Naive thymus-derived CD4-positive, alpha-beta T cell (primary cell): ENCODE results near the gene ADAM12. TPM values are rescaled to one million over a fixed set of nuclear protein-coding genes. Genes with fewer than 3 reads are reported as not detected.

Source experiments
- ATAC-seq: fragments of 150-1000 bp; cut with Tn5 transposase; 2 replicates; pipeline ENCODE4 v1.10.0; 2021; ENCODE audit warnings: mild to moderate bottlenecking, moderate library complexity
- CTCF ChIA-PET: fragments of 350-600 bp; sonication (Branson Sonifier 250); formaldehyde crosslinking; loops from one replicate; lab custom pipeline; 2021; ENCODE audit warnings: antibody characterized with exemption; lab: Charles Lee
- POLR2A ChIA-PET: fragments of 350-600 bp; sonication (Branson Sonifier 250); formaldehyde crosslinking; loops from one replicate; lab custom pipeline; 2021; ENCODE audit warnings: antibody characterized with exemption, inconsistent platforms; lab: Charles Lee
- DNase-seq, 9 donors: peaks; one replicate each; pipeline versions ENCODE4 v3.0.0 to v3.0.0-alpha.2; 2020 to 2022; ENCODE audit warnings: mixed read lengths in 1 of 9
- H3K27ac ChIP-seq: one replicate; pipeline ENCODE4 v1.7.0; 2013; ENCODE audit warnings: mild to moderate bottlenecking, low read depth, low read length, moderate library complexity
- H3K27me3 ChIP-seq, 2 donors: one replicate each; pipeline ENCODE4 v1.7.0; 2013; ENCODE audit warnings: low read length in 2 of 2, mild to moderate bottlenecking in 2 of 2, moderate library complexity in 2 of 2; ENCODE audit not compliant: control insufficient read depth in 2 of 2, insufficient read depth in 2 of 2
- H3K36me3 ChIP-seq, 3 experiments: 1 replicate in 2 of 3; 2 replicates in 1 of 3; pipeline ENCODE4 v1.7.0; 2013; ENCODE audit warnings: low read length in 3 of 3, mild to moderate bottlenecking in 3 of 3, moderate library complexity in 1 of 3; ENCODE audit not compliant: insufficient read depth in 3 of 3, control insufficient read depth in 2 of 3
- H3K4me1 ChIP-seq, 2 donors: one replicate each; pipeline ENCODE4 v1.7.0; 2013; ENCODE audit warnings: low read length in 2 of 2, mild to moderate bottlenecking in 2 of 2, moderate library complexity in 1 of 2; ENCODE audit not compliant: control insufficient read depth in 2 of 2, insufficient read depth in 2 of 2
- H3K4me3 ChIP-seq: 2 replicates; pipeline ENCODE4 v1.7.0; 2013; ENCODE audit warnings: mild to moderate bottlenecking, low read length
- H3K9me3 ChIP-seq, 3 experiments: 1 replicate in 2 of 3; 2 replicates in 1 of 3; pipeline ENCODE4 v1.7.0; 2013; ENCODE audit warnings: low read length in 3 of 3; ENCODE audit not compliant: control insufficient read depth in 2 of 3
- H3K27ac Mint-ChIP-seq, 9 donors: one replicate each; pipeline ENCODE4 v1.8.0; 2020 to 2022; ENCODE audit warnings: mixed read lengths in 9 of 9, mild to moderate bottlenecking in 8 of 9, moderate library complexity in 5 of 9, inconsistent platforms in 2 of 9
- H3K27me3 Mint-ChIP-seq, 5 donors: one replicate each; pipeline ENCODE4 v1.8.0; 2021 to 2022; ENCODE audit warnings: mixed read lengths in 5 of 5, mild to moderate bottlenecking in 1 of 5
- H3K36me3 Mint-ChIP-seq, 5 donors: one replicate each; pipeline ENCODE4 v1.8.0; 2020 to 2022; ENCODE audit warnings: mixed read lengths in 5 of 5, mild to moderate bottlenecking in 3 of 5, inconsistent platforms in 1 of 5
- H3K4me1 Mint-ChIP-seq, 7 donors: one replicate each; pipeline ENCODE4 v1.8.0; 2020 to 2022; ENCODE audit warnings: mixed read lengths in 7 of 7, mild to moderate bottlenecking in 3 of 7, inconsistent platforms in 1 of 7
- H3K4me3 Mint-ChIP-seq, 10 donors: one replicate each; pipeline ENCODE4 v1.8.0; 2020 to 2022; ENCODE audit warnings: mild to moderate bottlenecking in 10 of 10, mixed read lengths in 10 of 10, moderate library complexity in 6 of 10, inconsistent platforms in 2 of 10
- H3K9me3 Mint-ChIP-seq, 11 donors: one replicate each; pipeline ENCODE4 v1.8.0; 2020 to 2022; ENCODE audit warnings: mixed read lengths in 11 of 11, mild to moderate bottlenecking in 4 of 11, inconsistent platforms in 1 of 11, moderate library complexity in 1 of 11
- intact Hi-C, 2 donors: fragments of 100-400 bp; cut with micrococcal nuclease; formaldehyde crosslinking; loops; one replicate each; pipeline ENCODE4 v1.15.1; 2023
- polyA plus RNA-seq, 2 donors: library from polyadenylated mRNA; unstranded; fragments of 300-500 nt; fragmentation: Illumina TruSeq; gene quantifications; one replicate each; pipeline ENCODE4 v1.2.3, GENCODE V29; 2021
- total RNA-seq, 6 experiments: library from RNA in 5 of 6; stranded (reverse) in 5 of 6; gene quantifications; 1 replicate in 5 of 6; 2 replicates in 1 of 6; pipeline ENCODE4 v1.2.3 and lab custom pipeline; 2021 to 2026

The ADAM12 gene
- total and polyA plus RNA-seq, 7 experiments from 2014 or later, result 0.58 to 1.0 TPM; not detected in 5

DNA sequence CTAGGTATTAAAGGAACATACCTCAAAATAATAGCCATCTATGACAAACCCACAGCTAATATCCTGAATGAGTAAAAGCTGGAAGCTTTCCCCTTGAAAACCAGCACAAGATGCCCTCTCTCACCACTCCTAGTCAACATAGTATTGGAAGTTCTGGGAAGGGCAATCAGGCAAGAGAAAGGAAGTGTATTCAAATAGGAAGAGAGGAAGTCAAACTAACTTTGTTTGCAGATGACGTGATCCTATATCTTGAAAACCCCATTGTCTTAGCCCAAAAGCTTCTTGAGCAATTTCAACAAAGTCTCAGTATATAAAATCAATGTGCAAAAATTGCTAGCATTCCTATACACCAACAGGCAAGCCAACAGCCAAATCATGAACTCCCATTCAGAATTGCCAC, 360.6 kb downstream of the ADAM12 start:
- DNase-seq (no peak), ATAC-seq (no peak)
- Histone ChIP-seq H3K4me3 (no peak overlapping the region), H3K27me3 (no peaks in the 10 kb centered on the region), H3K27ac (no peak overlapping the region), H3K9me3 (no peaks in the 10 kb centered on the region), H3K4me1 (no peaks in the 10 kb centered on the region), H3K36me3 (no peaks in the 10 kb centered on the region)
- POLR2A ChIA-PET, result no interaction called here
- H3K9me3 Mint-ChIP-seq, result peaks cover 0 to 60% (median 14%) of the 10 kb centered on the region in 11 donors
- H3K27ac Mint-ChIP-seq, result no peak overlapping the region
- H3K36me3 Mint-ChIP-seq, result no peaks in the 10 kb centered on the region
- H3K4me1 Mint-ChIP-seq, result no peaks in the 10 kb centered on the region
- intact Hi-C loops, result no loop called here
- no peak overlapping the region for H3K4me3 Mint-ChIP-seq
- peaks cover 0 to 6% (median 5%) of the 10 kb centered on the region in 5 donors for H3K27me3 Mint-ChIP-seq
- CTCF ChIA-PET, result no interaction called here

DNA sequence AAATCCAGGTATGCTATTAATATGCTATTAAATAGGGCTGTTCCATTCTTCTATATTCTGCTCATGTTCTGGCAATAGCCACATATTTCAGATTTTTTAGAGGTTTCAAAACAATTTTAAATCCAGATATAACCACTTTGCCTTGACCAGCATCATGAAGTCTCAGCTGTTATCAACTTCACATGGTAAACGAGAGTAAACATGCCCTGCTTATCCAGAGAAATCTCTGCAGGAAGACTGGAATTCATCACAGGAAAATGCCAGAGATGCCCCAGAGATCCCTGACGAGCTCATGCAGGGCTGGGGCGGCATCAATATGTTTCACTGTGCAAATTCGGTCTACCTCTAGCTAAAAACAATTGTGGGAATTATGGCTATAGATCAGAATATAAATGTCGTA, 365.4 kb downstream of the ADAM12 start:
- no peaks in the 10 kb centered on the region for H3K9me3 ChIP-seq
- Mint-ChIP-seq H3K4me3 (no peak overlapping the region), H3K4me1 (no peaks in the 10 kb centered on the region), H3K36me3 (no peaks in the 10 kb centered on the region), H3K27me3 (peaks cover 0 to 22% (median 13%) of the 10 kb centered on the region in 5 donors), H3K9me3 (peaks cover 0 to 33% (median 9%) of the 10 kb centered on the region in 11 donors), H3K27ac (no peak overlapping the region)
- no peaks in the 10 kb centered on the region for H3K27me3 ChIP-seq
- H3K4me3 ChIP-seq, result no peak overlapping the region
- ChIA-PET CTCF (no interaction called here), POLR2A (no interaction called here)
- H3K27ac ChIP-seq, result no peak overlapping the region
- intact Hi-C loops, result no loop called here
- H3K36me3 ChIP-seq, result no peaks in the 10 kb centered on the region
- H3K4me1 ChIP-seq, result no peaks in the 10 kb centered on the region
- DNase-seq, result no peak
- ATAC-seq, result no peak

DNA sequence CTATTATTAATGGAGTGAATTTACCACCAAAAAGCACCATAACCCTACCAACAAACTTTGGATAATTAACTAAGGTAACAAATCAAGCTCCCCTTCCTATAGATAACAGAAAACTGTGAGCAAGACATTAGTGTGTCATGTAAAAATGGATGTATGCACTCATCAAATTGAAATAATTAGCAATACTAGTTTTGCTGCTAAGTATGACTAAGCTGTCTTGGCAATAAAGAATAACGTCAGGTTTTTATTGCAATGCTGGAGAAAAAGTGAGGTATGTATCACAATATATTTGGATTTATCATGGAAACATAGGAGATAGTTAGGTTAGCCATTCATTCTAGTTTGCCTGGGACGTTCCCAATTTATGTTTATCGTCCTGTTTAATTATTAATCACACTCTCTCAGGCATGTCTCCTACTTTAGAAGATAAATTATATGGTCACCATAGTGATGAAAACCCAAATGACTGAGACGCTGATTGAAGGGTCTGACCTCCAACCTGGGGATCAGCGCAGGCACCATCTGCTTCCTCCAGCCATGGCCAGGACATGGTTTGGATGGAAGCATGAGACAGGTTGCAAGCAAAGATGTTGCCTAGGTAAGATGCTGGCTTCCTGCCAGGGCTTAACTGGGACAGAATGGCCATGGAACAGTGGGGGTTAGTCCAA, 366.3 kb downstream of the ADAM12 start:
- Mint-ChIP-seq H3K27ac (no peak overlapping the region), H3K27me3 (peaks cover 0 to 22% (median 13%) of the 10 kb centered on the region in 5 donors), H3K4me1 (no peaks in the 10 kb centered on the region), H3K36me3 (no peaks in the 10 kb centered on the region), H3K4me3 (no peak overlapping the region), H3K9me3 (peaks cover 0 to 25% (median 5%) of the 10 kb centered on the region in 11 donors)
- no peaks in the 10 kb centered on the region for H3K9me3 ChIP-seq
- no peak overlapping the region for H3K27ac ChIP-seq
- POLR2A ChIA-PET, result no interaction called here
- intact Hi-C loops, result no loop called here
- H3K27me3 ChIP-seq, result no peaks in the 10 kb centered on the region
- H3K4me3 ChIP-seq, result no peak overlapping the region
- H3K36me3 ChIP-seq, result no peaks in the 10 kb centered on the region
- ATAC-seq (no peak), DNase-seq (no peak)
- no peaks in the 10 kb centered on the region for H3K4me1 ChIP-seq
- CTCF ChIA-PET, result no interaction called here

DNA sequence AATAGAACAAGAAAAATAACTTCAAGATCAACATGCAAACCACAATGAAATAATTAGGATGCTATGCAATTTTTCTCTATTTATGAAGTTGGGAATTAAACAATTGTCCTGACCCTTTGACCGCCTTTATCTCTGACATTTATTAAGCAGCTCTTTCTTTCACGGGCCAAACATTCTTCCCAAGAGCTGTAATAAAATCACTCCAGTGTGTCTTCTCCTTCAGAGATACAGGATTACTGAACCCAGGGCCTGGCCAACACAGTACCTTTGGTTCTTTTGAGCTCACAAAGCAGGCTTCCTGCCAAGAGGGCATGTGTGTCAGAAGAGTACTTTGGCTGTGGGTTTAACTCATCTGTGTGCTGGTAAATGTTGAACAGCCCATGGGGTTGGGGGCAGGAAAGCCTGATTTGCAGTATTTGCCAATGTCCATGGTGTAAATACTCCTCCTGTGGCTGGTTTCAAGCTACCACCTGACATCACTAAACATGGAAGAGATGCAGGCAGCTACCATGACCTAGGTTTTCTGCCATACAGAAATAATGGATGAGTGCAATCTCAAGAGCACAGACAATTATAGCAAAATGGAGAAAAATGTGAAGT, 370.2 kb downstream of the ADAM12 start:
- peaks cover 0 to 17% (median 9%) of the 10 kb centered on the region in 5 donors for H3K27me3 Mint-ChIP-seq
- H3K27ac Mint-ChIP-seq, result no peak overlapping the region
- H3K4me3 ChIP-seq, result no peak overlapping the region
- ChIA-PET POLR2A (no interaction called here), CTCF (no interaction called here)
- ATAC-seq (no peak), DNase-seq (no peak)
- H3K27me3 ChIP-seq, result peaks cover 0 to 4% of the 10 kb centered on the region in 2 donors
- intact Hi-C loops, result no loop called here
- no peaks in the 10 kb centered on the region for H3K9me3 ChIP-seq
- no peak overlapping the region for H3K27ac ChIP-seq
- H3K9me3 Mint-ChIP-seq, result no peaks in the 10 kb centered on the region
- no peaks in the 10 kb centered on the region for H3K36me3 Mint-ChIP-seq
- H3K4me1 ChIP-seq, result peaks cover 0 to 3% of the 10 kb centered on the region in 2 donors
- peaks cover 0 to 4% (median 0%) of the 10 kb centered on the region in 7 donors for H3K4me1 Mint-ChIP-seq
- no peak overlapping the region for H3K4me3 Mint-ChIP-seq
- no peaks in the 10 kb centered on the region for H3K36me3 ChIP-seq

DNA sequence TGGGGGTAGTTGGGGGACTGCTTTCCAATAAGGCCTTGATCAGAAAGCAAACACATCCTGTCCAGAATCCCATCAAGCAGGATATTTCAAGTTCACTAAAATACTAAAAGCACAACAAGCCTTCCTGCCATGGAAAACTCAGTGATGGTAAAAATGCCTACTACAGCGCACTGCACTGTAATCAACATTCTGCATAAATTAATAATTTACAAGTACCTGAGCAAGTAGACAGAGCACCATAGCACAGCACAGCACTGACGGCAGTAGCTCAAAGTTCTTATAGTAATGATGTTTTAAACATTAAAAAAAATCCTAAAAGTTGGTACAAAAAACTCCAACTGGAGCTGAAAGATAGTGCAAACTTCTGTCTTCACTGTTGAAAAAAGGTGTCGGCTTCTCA, 371.4 kb downstream of the ADAM12 start:
- Histone ChIP-seq H3K36me3 (no peaks in the 10 kb centered on the region), H3K4me1 (peaks cover 0 to 3% of the 10 kb centered on the region in 2 donors), H3K27ac (no peak overlapping the region), H3K9me3 (no peaks in the 10 kb centered on the region), H3K27me3 (peaks cover 0 to 4% of the 10 kb centered on the region in 2 donors), H3K4me3 (no peak overlapping the region)
- intact Hi-C loops, result no loop called here
- no peaks in the 10 kb centered on the region for H3K36me3 Mint-ChIP-seq
- H3K4me1 Mint-ChIP-seq, result peaks cover 0 to 8% (median 0%) of the 10 kb centered on the region in 7 donors
- CTCF ChIA-PET, result no interaction called here
- no peak overlapping the region for H3K27ac Mint-ChIP-seq
- DNase-seq (no peak), ATAC-seq (no peak)
- peaks cover 0 to 17% (median 11%) of the 10 kb centered on the region in 5 donors for H3K27me3 Mint-ChIP-seq
- H3K9me3 Mint-ChIP-seq, result no peaks in the 10 kb centered on the region
- POLR2A ChIA-PET, result no interaction called here
- no peak overlapping the region for H3K4me3 Mint-ChIP-seq

DNA sequence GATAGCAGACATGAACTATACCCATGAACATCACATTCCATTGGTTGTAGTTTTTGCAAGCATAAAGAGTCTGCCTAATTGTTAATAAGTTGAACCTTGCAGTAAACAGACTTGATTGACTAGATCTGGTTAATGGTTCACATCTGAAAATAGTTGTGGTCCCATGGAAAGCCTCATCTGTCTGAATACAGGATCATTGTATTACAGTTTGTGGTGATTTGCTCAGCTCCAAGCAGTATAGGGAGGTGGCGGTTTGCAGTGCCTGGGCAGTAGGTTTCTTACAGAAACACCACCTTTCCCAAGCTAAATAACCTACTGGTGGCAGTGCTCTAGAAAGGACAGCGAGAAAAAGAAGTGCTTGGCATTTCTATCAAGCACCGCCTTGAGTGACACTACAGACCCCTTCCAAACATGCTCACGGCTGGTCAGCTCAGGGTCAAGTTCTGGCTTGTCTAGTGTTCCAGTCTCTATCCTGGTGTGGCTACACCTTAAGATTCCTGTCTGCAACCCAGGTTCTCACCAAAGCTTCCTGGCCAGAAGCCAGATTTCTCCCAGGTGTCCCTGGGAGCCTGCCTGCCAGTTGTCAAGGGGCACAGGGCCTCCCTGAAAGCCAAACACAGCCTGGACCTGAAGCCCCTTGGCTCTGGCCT, 372.0 kb downstream of the ADAM12 start:
- Mint-ChIP-seq H3K27ac (no peak overlapping the region), H3K27me3 (peaks cover 0 to 16% (median 12%) of the 10 kb centered on the region in 5 donors), H3K9me3 (no peaks in the 10 kb centered on the region), H3K36me3 (no peaks in the 10 kb centered on the region), H3K4me3 (no peak overlapping the region), H3K4me1 (peaks cover 0 to 9% (median 0%) of the 10 kb centered on the region in 7 donors)
- H3K36me3 ChIP-seq, result no peaks in the 10 kb centered on the region
- H3K9me3 ChIP-seq, result no peaks in the 10 kb centered on the region
- peaks cover 0 to 3% of the 10 kb centered on the region in 2 donors for H3K4me1 ChIP-seq
- H3K27ac ChIP-seq, result no peak overlapping the region
- DNase-seq (no peak), ATAC-seq (no peak)
- peaks cover 0 to 4% of the 10 kb centered on the region in 2 donors for H3K27me3 ChIP-seq
- ChIA-PET POLR2A (no interaction called here), CTCF (no interaction called here)
- no peak overlapping the region for H3K4me3 ChIP-seq
- intact Hi-C loops, result no loop called here
